ENCODE data around the gene ETFB.
"Not testable (repeated sequence)": the region's sequence is repeated elsewhere in the genome, so short reads cannot be mapped to it uniquely, and the experiment has no call there.

ETFB gene

DNA sequence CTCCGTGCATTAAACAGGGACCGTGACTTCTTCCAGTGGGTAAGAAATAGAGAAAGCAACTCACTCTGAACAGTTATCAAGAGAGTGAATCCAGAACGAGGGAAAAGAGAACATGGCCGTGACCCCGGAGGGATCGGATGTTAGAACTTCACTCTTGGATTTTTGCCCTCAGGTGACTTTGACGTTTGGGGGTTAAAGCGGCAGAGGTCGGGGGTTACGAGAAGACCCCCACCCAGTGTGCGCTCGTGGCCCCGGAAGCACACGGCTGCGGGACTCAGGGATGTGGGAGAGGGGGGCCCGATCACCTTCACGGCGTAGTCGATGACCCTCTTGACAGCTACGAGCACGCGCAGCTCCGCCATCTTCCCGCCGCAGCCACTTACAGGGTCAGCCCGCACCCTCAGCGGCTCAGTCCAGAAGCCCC lies at the start of gene ETFB:
ETFB (minus strand) TSS at position 424 of the 424 bp plus-strand sequence; CDS start at position 362, 62 bp downstream.
- Mint-ChIP-seq H3K9me3 (no peaks in the 10 kb centered on the region), H3K4me1 (peaks cover 61% of the 10 kb centered on the region), H3K27me3 (ENCODE audit: low read depth, poor library complexity) (peaks cover 4% of the 10 kb centered on the region), H3K36me3 (ENCODE audit: low read depth) (no peaks in the 10 kb centered on the region), H3K27ac (peak within 1 kb of the TSS; percentile 100), H3K4me3 (peak within 1 kb of the TSS; percentile 99)
- TF ChIP-seq, protein P1, sequence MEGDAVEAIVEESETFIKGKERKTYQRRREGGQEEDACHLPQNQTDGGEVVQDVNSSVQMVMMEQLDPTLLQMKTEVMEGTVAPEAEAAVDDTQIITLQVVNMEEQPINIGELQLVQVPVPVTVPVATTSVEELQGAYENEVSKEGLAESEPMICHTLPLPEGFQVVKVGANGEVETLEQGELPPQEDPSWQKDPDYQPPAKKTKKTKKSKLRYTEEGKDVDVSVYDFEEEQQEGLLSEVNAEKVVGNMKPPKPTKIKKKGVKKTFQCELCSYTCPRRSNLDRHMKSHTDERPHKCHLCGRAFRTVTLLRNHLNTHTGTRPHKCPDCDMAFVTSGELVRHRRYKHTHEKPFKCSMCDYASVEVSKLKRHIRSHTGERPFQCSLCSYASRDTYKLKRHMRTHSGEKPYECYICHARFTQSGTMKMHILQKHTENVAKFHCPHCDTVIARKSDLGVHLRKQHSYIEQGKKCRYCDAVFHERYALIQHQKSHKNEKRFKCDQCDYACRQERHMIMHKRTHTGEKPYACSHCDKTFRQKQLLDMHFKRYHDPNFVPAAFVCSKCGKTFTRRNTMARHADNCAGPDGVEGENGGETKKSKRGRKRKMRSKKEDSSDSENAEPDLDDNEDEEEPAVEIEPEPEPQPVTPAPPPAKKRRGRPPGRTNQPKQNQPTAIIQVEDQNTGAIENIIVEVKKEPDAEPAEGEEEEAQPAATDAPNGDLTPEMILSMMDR (IDR thresholded peaks at IDR 0.05), result no peak
- no peak for DNase-seq

DNA sequence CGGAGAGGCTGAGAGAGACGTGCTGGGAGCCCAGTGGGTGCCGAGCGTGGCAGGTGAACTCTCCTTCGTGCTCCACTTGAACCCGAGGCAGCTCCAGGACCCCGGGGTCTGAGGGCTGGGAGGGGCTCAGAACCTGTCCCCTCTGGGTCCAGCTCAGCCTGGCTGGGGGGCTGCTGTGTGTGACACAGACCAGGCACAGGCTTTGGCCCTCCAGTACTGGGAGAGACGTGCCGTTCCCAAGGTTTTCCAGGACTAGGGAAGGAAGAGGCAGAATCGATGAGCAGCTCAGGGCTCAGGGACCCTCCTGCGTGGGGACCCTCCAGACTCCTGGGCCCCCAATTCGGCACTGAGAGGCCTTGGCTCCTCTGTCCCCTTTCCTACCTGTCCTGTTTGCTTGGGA lies 49.0 kb upstream of the ETFB start:
- no peak overlapping the region for H3K27ac Mint-ChIP-seq
- peaks cover 8% of the 10 kb centered on the region for H3K27me3 Mint-ChIP-seq (ENCODE audit: low read depth, poor library complexity)
- DNase-seq, result no peak
- H3K9me3 Mint-ChIP-seq, result no peaks in the 10 kb centered on the region
- no peaks in the 10 kb centered on the region for H3K36me3 Mint-ChIP-seq (ENCODE audit: low read depth)
- no peak overlapping the region for H3K4me3 Mint-ChIP-seq
- TF ChIP-seq, protein P1 (IDR thresholded peaks at IDR 0.05), result no peak
- no peaks in the 10 kb centered on the region for H3K4me1 Mint-ChIP-seq

DNA sequence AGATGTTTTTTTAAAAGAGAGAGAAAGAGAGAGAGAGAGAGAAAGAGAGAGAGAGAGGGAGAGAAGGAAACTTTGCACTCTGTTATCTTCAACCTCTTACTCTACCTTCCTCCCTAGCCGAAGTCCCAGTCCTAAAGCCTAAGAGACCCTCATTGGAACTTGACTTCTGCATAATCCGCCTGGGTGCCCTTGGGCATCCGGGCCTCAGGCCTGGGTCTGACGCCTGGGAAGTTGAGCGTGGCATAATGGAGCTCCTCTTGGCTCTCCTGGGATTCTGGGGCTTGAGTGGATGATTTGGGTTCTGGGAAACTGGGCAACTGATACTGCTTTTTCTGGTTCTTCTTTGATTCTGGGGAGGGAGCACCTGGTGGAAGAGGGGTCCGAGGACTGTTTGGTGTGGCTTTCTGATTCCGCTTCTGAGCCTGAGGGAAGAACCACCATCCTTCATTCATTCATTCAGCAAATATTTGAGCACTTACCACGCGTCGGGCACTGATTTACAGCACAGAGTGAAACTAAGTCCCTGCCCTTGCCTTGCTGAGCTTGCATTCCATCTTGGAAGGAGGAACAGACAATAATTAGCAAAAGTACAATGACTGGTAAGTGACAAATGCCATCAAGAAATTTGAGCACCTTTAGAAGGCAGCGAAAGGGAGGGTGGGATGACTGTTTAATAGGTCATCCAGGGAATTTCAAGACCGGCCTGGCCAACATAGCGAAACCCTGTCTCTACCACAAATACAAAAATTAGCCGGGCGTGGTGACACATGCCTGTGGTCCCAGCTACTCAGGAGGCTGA lies 45.0 kb upstream of the ETFB start:
- no peak for DNase-seq
- TF ChIP-seq, protein P1 (IDR thresholded peaks at IDR 0.05), result no peak
- Mint-ChIP-seq H3K9me3 (peaks cover 9% of the 10 kb centered on the region), H3K4me1 (peaks cover 4% of the 10 kb centered on the region), H3K36me3 (ENCODE audit: low read depth) (peaks cover 3% of the 10 kb centered on the region), H3K4me3 (no peak overlapping the region), H3K27ac (peak overlapping the region; percentile 40), H3K27me3 (ENCODE audit: low read depth, poor library complexity) (peaks cover 5% of the 10 kb centered on the region)

DNA sequence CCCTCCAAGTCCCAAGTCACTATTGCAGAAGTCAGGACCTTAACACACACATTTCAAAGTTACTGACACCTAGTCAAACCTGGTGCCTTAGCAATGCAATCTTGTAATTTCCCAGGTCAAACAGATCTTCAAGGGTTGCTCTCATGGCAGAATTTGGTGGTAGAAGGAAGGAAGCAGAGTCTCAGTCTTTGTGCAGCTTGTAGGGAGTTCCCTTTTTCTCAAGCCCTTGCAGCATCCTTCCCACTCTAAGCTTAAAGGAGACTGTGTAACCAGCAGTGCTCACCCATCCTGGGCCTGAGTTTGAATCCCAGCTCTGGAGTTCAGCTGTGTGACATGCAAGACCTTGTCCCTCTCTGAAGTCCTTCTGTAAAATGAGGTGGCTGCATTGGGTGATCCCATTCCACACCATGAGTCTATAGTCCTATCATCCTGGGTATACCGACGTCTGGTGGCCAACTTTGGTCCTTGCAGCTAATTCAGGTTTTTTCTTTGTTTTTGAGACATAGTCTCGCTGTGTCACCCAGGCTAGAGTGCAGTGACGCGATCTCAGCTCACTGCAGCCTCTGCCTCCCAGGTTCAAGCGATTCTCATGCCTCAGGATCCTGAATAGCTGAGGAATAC lies 41.4 kb upstream of the ETFB start:
- Mint-ChIP-seq H3K27ac (peak overlapping the region; percentile 22), H3K36me3 (ENCODE audit: low read depth) (peaks cover 26% of the 10 kb centered on the region), H3K27me3 (ENCODE audit: low read depth, poor library complexity) (peaks cover 6% of the 10 kb centered on the region), H3K4me3 (no peak overlapping the region), H3K4me1 (peaks cover 4% of the 10 kb centered on the region), H3K9me3 (peaks cover 37% of the 10 kb centered on the region)
- no peak for DNase-seq
- TF ChIP-seq, protein P1 (IDR thresholded peaks at IDR 0.05), result peak; percentile 50

DNA sequence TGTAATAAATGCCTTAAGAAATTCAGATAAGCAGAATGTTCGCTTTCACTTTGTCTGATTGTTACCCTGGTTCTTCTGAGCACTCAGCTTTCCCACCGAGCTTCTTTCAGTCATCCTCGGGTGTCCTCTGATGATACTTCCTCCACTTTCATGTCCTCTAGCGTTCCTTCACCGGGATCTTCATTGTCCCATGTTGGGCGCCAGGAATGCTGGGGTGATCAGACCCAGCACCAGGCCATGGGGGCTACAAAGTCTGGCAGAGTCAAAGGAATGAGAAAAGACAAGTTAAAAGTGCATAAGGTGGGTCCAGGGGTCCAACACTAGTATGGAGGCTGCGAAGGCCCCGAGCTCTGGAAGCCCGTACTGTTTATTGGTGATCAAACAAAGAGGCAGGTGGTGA lies 35.9 kb upstream of the ETFB start:
- H3K36me3 Mint-ChIP-seq (ENCODE audit: low read depth), result peaks cover 51% of the 10 kb centered on the region
- no peak overlapping the region for H3K4me3 Mint-ChIP-seq
- H3K9me3 Mint-ChIP-seq, result peaks cover 60% of the 10 kb centered on the region
- TF ChIP-seq, protein P1 (IDR thresholded peaks at IDR 0.05), result no peak
- peaks cover 6% of the 10 kb centered on the region for H3K27me3 Mint-ChIP-seq (ENCODE audit: low read depth, poor library complexity)
- H3K4me1 Mint-ChIP-seq, result peaks cover 13% of the 10 kb centered on the region
- H3K27ac Mint-ChIP-seq, result no peak overlapping the region
- DNase-seq, result no peak

DNA sequence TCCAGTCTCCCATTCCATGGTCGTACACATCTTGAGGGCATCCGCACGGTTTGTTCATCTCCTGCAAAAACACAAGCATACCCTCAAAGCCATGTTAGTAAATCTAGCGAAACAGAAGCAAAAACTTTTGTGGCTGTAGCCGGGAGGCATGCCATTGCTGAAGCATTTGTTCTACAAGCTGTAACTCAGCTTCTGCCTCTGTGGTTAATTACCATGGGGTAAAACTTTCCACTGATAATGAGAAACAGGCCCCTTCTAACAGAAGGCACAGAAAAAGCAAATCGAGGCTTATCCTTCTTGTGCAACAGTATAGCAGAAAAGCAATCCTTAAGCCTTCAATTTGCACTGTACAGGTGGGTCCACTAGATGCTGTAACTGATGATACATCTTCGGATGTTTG lies 33.7 kb upstream of the ETFB start:
- DNase-seq; H3K4me3 Mint-ChIP-seq; H3K27ac Mint-ChIP-seq; H3K27me3 Mint-ChIP-seq (ENCODE audit: low read depth, poor library complexity): not testable (repeated sequence)
- H3K9me3 Mint-ChIP-seq, result peaks cover 49% of the 10 kb centered on the region
- peaks cover 42% of the 10 kb centered on the region for H3K36me3 Mint-ChIP-seq (ENCODE audit: low read depth)
- H3K4me1 Mint-ChIP-seq, result peaks cover 21% of the 10 kb centered on the region
